ENCODE data around the gene GSS. TPM values are rescaled to one million over a fixed set of nuclear protein-coding genes. Genes with fewer than 3 reads are reported as not detected.

Gene GSS
- total RNA-seq, 1 donor from 2014 or later = 47.9 TPM

GRCh38 chr20:34951252-34951651, 4.4 kb downstream of the GSS start:
- intact Hi-C loops (cut with DNase I) = no loop called here
- Histone ChIP-seq H3K9me3 (no peaks in the 10 kb centered on the region), H3K27me3 (no peaks in the 10 kb centered on the region), H3K4me1 (peaks cover 14% of the 10 kb centered on the region), H3K36me3 (no peaks in the 10 kb centered on the region), H3K27ac (no peak overlapping the region), H3K4me3 (no peak overlapping the region)
- TF ChIP-seq CTCF (IDR thresholded peaks at IDR 0.05) = no peak
- peak in 1 of 2 donors; percentile 29 for TF ChIP-seq POLR2AphosphoS5 (IDR thresholded peaks at IDR 0.05; ENCODE audit: insufficient read depth in 1 of 2, low read depth in 1 of 2)
- no peak for DNase-seq (ENCODE audit: extremely low spot score in 2 of 2)

- intact Hi-C loops (cut with DNase I) = no loop called here
- TF ChIP-seq CTCF (IDR thresholded peaks at IDR 0.05) (no peak), POLR2AphosphoS5 (IDR thresholded peaks at IDR 0.05; ENCODE audit: insufficient read depth in 1 of 2, low read depth in 1 of 2) (no peak), POLR2A (IDR thresholded peaks at IDR 0.05) (no peak)
- peaks cover 5% of the 10 kb centered on the region for H3K4me1 ChIP-seq
- H3K36me3 ChIP-seq = peaks cover 0 to 8% of the 10 kb centered on the region in 2 donors
- H3K27me3 ChIP-seq = no peaks in the 10 kb centered on the region
- no peak overlapping the region for H3K4me3 ChIP-seq
- H3K27ac ChIP-seq = no peak overlapping the region
- H3K9me3 ChIP-seq = no peaks in the 10 kb centered on the region
- DNase-seq (ENCODE audit: extremely low spot score in 2 of 2) = no peak
Observed at GRCh38 chr20:34949120-34949519, 6.5 kb downstream of the GSS start.

GRCh38 chr20:34948030-34948429, 7.6 kb downstream of the GSS start:
- H3K36me3 ChIP-seq = peaks cover 0 to 14% of the 10 kb centered on the region in 2 donors
- H3K27me3 ChIP-seq = no peaks in the 10 kb centered on the region
- H3K4me3 ChIP-seq = no peak overlapping the region
- TF ChIP-seq POLR2AphosphoS5 (IDR thresholded peaks at IDR 0.05; ENCODE audit: insufficient read depth in 1 of 2, low read depth in 1 of 2) (no peak), CTCF (IDR thresholded peaks at IDR 0.05) (no peak), POLR2A (IDR thresholded peaks at IDR 0.05) (no peak)
- DNase-seq (ENCODE audit: extremely low spot score in 2 of 2) = no peak
- no peak overlapping the region for H3K27ac ChIP-seq
- peaks cover 5% of the 10 kb centered on the region for H3K4me1 ChIP-seq
- H3K9me3 ChIP-seq = no peaks in the 10 kb centered on the region
- intact Hi-C loops (cut with DNase I) = no loop called here

- no peaks in the 10 kb centered on the region for H3K9me3 ChIP-seq
- no peak overlapping the region for H3K27ac ChIP-seq
- no peak overlapping the region for H3K4me3 ChIP-seq
- TF ChIP-seq POLR2AphosphoS5 (IDR thresholded peaks at IDR 0.05; ENCODE audit: insufficient read depth in 1 of 2, low read depth in 1 of 2) (no peak), CTCF (IDR thresholded peaks at IDR 0.05) (no peak), POLR2A (IDR thresholded peaks at IDR 0.05) (no peak)
- DNase-seq (ENCODE audit: extremely low spot score in 2 of 2) = no peak
- peaks cover 0 to 18% of the 10 kb centered on the region in 2 donors for H3K36me3 ChIP-seq
- peaks cover 5% of the 10 kb centered on the region for H3K4me1 ChIP-seq
- intact Hi-C loops (cut with DNase I) = no loop called here
- H3K27me3 ChIP-seq = no peaks in the 10 kb centered on the region
Observed at GRCh38 chr20:34947336-34947735, 8.3 kb downstream of the GSS start.

- Histone ChIP-seq H3K27ac (no peak overlapping the region), H3K4me3 (no peak overlapping the region), H3K4me1 (peaks cover 5% of the 10 kb centered on the region), H3K36me3 (peaks cover 0 to 25% of the 10 kb centered on the region in 2 donors), H3K27me3 (no peaks in the 10 kb centered on the region), H3K9me3 (no peaks in the 10 kb centered on the region)
- DNase-seq (ENCODE audit: extremely low spot score in 2 of 2) = no peak
- intact Hi-C loops (cut with DNase I) = no loop called here
- TF ChIP-seq POLR2A (IDR thresholded peaks at IDR 0.05) = no peak
- TF ChIP-seq POLR2AphosphoS5 (IDR thresholded peaks at IDR 0.05; ENCODE audit: insufficient read depth in 1 of 2, low read depth in 1 of 2) = no peak
- no peak for TF ChIP-seq CTCF (IDR thresholded peaks at IDR 0.05)
Observed at GRCh38 chr20:34946661-34947060, 8.9 kb downstream of the GSS start.
